Measurements from ENCODE around the gene ETF1. TPM values are rescaled to one million over a fixed set of nuclear protein-coding genes. Genes with fewer than 3 reads are reported as not detected.

ETF1 gene
- total RNA-seq (2014; rRNA removed; shearing (Covaris generic)) = 208 and 227 TPM in 2 replicates

DNA sequence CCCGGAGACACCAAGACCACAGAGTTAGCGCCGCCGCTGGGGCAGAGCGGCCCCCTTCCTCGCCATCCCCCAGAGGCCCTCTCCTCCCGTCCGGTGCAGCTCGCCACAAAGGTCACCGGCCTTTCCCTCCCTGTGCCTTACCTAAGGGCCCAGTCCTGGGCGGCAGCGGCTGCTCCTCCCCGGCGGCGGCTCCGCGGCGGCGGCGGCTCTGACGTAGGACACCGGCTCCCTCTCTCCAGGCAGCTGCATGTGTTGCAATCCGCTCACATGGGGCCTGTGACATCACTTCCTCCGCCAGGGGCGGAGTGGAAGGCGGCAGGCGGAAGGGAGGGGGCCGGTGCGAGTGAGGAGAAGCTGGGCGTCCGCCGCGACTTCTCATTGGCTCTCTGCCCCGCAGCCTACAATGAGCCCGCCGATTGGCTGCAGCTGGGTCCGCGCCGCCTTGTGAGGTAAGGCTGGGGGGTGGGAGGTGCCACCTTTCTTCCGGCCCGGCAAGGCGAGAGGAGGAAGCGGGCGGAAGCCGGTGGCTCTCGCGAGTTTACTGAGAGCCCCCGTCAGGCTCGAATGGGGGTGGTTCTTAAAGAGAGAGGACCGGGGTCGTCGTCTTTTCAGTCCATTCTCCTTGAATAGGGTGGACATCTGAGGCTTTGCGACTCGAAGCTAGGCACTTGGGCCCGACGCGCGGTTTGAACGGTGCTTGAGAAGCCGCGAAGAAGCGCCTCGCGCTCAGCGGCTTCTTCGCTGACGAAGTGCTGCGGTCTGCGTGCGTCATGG is at the start of gene ETF1:
TSS of gene ETF1 (minus strand) at position 281 of the 774 bp plus-strand sequence. CDS start 318 bp downstream, outside the sequence.
- DNase-seq (ENCODE audit: low read depth) = peak; percentile 100

DNA sequence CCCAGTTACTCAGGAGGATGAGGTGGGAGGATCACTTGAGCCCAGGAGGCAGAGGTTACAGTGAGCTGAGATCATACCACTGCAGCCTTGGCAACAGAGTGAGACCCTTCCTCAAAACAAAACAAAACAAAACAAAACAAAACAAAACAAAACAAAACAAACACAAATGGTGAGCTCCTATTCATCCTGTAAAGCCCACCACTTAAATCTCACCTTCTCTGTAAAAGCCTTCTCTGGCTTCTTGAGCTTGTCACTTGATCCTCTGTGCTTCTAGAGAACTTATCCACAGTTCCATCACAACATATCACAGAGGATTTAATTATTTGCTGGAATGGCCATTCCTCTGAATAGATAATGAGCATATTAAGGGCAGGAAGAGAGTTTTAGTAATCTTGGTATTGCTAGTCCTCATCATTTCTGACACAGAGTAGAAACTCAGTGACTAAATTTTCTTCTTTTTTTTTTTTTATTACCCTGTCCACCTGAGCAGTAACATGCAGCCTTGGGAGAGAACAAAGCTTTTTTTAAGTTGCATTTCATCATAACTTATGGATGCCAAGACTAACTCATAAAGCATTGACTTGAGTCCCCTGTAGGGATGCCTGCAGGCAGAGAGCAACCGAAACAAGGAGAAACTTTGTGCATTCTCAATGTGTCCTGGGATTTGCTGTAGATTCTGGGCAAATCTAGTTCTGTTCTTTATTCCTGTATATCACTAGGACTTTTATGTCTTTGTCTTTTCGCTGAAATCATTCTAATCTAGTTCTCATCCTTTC is 45.2 kb upstream of the ETF1 start:
- DNase-seq (ENCODE audit: low read depth) = no peak

DNA sequence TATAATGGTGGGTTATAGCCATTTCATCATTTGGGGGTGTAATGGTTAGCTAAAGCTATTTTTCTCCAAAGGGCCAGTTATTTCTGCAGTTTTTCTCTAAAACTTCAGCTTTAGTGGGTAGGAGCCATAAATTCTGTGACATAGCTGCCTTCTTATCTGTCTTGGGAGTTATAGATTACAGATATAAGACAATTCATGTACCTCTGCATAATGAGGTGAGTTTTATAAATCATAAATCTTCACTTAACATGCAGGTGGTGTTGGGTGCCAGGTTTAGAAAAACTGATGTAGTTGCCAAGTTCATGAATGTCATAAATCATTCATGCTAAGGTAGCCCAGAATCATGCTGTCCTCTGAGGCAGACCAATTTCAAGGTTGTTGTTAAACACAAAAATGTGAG is 42.1 kb upstream of the ETF1 start:
- DNase-seq (ENCODE audit: low read depth) = no peak

DNA sequence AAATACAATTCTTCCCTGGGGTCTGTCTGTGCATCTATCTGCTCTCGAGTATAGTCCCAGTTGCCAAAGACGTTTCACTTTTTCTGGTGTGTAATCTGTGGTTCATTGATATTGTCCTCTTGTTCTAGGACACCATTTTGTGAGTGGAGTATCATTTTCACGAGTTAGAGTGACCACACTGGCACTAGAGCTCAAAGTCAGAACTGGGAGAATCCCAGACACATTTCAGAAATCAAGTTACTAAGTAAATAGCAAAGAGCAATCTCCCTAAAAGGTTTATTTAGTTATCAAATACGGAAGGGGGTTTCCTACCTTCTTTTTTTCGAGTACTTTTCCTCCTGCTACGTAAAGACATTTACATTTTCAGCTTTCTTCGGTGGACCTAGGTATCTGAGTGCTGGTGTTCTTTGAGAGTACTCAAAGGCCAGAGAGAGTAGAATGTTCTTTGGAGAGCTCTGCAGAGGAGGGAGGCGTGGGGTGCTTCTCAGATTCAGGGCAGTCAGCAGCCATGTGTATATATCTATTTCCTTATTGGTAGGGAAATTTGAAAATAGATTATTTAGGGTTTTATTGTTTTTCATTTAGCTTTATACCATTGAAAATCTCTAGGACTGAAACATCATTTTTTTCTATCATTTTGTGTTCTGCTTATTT is 41.1 kb upstream of the ETF1 start:
- DNase-seq (ENCODE audit: low read depth) = no peak

DNA sequence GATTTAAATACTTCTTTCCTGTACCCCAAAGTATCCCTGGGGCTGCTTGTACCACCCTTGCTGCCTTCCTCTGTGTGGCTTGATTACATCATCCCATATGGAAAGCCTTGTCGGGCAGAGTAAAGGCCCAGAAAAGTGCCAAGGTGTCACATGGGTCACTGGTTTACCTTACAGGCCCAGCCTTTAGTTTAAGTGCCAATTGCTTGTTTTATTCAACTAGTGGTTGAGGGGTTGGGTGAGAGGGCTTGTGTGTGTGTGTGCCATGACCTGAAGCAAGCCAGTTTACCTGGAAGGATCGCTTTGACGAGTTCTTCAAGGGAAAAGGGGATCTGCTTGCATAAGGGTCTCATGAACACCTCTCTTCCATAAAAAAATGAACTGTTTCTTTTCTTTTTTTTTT is 39.9 kb upstream of the ETF1 start:
- DNase-seq (ENCODE audit: low read depth) = no peak

DNA sequence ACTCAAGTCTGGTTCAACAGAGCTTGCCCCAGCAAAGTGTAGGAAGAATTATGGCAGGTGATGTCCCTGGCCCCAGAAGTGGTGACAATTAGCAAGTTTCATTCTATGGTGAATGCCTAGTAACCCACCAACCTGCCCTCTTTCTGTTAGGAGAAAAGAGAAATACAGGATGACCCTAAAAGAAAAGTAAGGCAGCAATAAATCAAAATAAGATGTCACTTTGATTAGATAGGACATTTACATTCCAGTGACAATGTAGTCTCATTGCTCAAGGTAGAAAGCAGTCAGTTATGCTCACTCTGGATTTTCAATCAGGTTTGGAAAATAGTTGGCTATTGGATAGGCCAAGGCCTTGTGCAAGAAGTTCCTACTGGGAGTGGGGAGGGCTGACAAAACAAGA is 37.7 kb upstream of the ETF1 start:
- no peak for DNase-seq (ENCODE audit: low read depth)

DNA sequence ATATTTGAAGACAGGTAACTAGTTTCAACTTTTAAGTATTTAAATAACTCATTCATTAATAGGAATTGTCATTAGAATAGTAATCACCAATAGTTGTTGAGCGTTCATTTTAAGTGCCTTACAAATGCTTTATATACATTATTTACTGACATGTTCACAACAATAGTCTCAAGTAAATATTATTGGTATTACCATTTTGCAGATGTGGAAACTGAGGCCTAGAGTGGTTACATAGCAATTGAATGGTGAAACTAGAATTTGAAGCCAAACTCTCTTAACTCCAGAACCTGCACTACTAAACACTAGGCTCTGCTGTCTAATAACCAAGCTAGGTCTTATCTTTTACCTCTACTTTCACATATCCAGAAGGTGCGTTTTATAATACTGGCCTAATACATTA is 37.0 kb upstream of the ETF1 start:
- no peak for DNase-seq (ENCODE audit: low read depth)

DNA sequence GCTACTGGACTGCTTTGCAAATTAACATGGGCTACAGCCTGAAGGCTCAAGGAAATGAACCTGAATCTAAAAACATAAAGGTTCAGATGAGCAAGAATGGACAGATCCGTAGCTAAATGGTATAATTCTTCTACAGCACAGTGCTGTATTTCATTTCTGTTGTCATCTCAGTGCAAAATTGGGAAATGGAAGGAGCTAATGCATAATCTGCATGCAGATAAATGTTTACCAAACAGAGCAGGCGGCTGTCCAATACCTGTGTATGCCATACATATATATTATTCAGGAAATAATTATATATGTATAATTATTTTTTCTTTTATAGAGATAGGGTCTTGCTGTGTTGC is 36.5 kb upstream of the ETF1 start:
- DNase-seq (ENCODE audit: low read depth) = no peak

DNA sequence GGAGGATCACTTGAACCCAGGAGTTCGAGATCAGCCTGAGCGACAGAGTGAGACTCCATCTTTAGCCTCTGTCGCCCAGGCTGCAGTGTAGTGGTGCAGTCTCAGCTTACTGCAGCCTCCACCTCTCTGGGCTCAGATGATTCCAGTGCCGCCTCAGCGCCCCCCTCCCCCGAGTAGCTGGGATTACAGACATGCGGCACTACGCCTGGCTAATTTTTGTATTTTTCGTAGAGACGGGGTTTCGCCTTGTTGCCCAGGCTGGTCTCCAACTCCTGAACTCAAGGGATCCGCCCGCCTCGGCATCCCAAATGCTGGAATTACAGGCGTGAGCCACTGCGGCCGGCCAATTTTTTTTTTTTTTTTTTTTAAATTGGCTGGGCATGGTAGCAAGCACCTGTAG is 34.4 kb upstream of the ETF1 start:
- DNase-seq (ENCODE audit: low read depth) = no peak

DNA sequence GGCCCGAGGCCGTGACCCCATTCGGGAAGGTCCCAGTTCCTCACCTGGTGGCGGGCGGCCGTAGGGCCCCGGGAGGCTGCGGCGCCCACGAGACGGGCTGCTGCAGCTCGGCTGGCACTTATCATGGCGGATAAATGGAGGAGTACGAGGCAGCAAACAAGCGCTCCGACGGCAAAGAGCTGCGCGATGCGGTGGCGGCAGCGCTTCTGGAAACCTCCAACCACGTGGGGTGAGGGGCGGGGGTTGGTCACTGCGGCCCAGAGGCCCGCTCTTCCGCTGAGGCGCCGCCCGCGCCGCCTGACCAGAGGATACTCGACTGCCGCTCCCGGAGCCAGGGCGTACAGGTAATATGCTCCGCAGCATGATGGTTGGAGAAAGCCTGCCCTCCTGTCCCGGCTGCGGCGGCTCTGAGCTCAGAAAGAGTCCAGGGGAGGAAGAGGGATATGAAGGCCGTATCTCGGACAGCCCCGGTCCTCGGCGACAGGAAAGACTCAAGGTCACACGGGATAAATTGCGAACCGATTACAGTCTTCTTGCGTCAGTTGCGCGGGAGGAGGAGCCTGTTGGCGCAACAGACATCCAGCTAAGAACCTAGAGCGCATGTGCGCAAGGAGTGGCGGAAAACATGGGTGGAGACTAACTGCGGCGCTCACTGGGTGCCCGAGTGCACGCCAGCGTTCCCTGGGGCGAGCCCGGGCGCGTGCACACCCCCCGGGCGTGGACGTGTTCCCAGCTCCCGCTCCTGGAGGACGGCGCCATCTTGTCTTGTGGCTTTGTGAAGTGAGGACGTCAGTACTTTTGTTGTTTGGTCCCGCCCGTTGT is 32.4 kb upstream of the ETF1 start, which contains the start of gene HSPA9:
TSS of gene HSPA9 (minus strand) at position 208 of the 822 bp plus-strand sequence. CDS start at position 125, 83 bp downstream.
- DNase-seq (ENCODE audit: low read depth) = peak; percentile 100

DNA sequence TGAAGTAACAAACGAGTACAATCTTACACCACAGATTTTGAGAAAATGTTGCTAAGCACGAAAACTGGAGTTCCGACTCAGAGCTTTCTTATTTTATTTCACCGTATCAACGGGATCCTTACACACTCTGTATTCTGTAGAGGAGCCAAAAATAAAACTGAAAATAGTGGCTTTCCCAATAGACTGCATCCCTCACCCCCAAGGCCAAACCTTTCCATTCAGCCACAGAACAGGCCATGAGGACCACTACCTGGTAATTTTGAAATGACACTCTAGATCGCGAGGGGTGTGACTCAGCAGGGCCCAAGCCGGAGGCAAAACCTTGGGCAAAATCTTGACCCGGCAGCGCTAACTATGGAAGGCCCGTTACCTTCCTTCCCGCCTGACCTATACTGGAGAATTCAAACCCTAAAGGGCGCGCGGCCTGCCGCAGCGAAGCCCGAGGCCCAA is 31.7 kb upstream of the ETF1 start:
- peak; percentile 49 for DNase-seq (ENCODE audit: low read depth)

DNA sequence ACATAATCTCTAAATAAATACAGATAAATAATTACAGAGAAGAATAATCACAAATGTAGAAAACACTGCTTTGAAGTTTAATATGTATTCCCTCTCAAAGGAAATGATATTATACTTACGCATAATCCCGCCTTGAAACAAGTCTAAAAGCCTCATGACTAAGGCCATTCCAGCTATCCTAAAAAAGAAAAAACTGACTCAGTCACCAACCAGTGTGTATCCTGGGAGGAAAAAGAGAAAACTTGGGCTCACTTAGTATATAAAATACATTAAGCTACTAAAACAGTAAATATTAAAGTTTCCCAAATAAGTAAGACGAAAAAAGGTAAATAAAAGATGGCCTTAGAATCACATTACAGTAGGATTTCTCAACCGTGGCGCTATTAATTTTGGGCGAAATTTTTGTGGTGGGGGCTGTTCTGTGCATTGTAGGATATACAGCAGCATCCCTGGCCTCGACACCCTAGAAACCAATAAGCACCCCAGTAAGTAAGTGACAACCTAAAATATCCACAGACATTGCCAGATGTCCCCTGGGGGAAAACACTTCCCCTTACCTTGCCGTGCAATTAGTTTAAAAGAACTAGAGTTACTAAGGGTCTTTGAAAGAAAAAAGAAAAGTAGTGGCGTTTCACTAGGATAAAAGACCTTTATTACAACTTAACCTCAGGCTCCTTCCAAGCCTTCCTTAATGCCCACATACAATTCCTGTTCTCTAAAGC is 31.1 kb upstream of the ETF1 start:
- no peak for DNase-seq (ENCODE audit: low read depth)

DNA sequence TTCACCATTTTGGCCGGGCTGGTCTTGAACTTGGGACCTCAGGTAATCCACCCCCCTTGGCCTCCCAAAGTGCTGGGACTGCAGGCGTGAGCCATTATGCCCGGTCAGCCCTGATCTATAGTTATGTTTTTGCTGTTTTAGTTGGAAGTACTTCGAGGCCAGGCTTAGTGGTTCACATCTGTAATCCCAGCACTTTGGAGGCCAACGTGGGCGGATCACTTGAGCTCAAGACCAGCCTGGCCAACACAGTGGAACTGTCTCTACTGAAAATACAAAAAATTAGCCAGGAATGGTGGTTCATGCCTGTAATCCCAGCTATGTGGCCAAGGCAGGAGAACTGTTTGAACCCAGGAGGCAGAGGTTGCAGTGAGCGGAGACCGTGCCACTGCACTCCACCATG is 30.2 kb upstream of the ETF1 start:
- no peak for DNase-seq (ENCODE audit: low read depth)

DNA sequence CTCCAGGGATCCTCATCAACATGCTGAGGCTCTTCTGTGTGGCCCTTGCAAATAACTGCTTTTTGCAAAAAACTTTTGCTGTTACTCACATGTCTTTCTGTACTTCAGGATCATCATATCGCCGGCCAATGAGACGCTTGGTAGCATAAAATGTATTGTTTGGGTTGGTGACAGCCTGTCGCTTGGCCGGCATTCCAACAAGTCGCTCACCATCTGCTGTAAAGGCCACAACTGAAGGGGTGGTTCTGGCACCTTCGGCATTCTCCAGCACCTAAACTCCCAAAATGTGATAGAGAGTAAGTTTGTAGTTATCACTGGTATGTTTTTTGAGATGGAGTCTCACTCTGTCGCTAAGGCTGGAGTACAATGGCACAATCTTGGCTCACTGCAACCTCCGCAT is 27.8 kb upstream of the ETF1 start:
- no peak for DNase-seq (ENCODE audit: low read depth)

DNA sequence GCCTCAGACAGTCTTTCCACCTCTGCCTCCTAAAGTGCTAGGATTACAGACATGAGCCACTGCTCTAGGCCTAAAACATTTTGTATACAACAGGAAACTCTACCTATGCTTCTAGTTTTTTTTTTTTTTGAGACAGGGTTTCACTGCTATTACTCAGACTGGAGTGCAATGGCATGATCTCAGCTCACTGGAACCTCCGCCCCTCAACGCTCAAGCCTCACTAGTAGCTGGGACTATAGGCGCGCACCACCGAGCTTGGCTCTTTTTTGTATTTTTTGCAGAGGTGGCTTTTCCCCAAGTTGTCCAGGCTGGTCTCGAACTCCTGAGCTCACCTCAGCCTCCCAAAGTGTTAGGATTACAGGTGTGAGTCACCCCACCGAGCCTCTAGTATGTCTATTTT is 26.7 kb upstream of the ETF1 start:
- no peak for DNase-seq (ENCODE audit: low read depth)

DNA sequence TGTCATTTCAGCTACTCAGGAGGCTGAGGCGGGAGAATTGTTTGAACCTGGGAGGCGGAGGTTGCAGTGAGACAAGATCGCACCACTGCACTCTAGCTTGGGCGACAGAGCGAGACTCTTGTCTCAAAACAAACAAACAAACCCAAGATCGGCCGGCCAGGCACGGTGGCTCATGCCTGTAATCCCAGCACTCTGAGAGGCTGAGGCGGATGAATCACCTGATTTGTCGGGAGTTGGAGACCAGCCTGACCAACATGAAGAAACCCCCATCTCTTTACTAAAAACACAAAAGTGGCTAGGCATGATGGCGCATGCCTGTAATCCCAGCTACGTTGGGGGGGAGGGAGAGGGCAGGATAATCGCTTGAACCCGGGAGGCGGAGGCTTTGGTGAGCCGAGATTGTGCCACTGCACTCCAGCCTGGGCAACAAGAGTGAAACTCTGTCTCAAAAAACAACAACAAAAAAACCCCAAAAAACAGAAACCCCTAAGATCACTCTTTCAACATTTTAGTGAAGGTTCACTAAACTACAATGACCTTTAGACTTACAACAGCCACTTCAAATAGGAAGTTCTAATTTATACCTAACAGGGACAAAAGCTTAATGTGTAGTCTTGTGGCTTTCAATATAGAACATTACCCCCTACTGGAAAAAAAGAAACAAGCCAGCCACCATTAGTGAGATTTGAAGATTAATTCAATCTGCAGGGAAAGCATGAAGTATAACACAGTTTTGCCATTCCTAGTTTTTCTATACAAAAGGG is 25.2 kb upstream of the ETF1 start:
- peak; percentile 41 for DNase-seq (ENCODE audit: low read depth)

DNA sequence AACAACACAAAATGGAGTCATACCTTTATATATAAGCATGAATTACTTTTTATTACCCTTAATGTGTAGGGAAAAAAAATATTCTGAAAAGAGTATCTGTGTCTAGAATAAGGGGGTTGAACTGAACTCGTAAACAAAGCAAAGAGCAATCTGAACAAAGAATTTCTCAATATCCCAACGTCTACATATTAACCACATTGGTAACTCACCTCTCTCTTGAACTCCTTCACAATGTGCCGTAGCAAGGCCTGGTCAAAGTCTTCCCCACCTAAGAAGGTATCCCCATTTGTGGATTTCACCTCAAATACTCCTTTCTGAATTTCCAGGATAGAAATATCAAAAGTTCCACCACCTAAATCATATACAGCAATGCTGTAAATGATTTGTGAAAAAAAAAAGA is 23.8 kb upstream of the ETF1 start:
- DNase-seq (ENCODE audit: low read depth) = no peak

DNA sequence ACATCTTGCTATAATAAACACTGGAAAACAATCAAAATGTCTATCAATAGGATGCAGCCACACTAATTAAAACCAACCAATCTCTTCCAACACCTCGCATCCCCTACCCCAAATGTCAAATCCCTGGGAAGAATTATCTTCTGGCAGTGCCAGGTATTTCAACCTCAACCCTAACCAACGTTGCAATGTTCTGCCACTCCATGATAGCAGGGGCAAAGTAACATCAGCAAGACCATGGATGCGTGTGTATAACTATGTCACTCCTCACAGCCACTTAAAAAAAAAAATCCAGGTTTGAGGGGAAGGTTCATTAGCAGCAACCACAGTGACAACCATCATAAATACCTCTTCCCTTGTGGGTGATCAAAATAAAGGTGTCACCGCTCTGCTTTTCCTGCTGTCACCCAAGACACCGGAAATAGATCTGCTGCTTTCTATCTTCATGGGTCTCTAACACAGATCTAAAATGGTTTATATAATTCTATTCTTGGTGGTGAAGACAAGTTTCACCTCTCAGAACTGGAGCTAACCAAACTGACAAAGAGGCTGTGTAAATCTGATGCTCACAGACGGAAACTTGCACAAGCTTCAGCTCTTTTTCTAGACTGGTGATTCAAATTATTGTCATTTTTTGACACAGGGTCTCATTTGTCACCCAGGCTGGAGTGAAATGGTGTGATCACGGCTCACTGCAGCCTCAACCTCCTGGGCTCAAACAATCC is 22.2 kb upstream of the ETF1 start:
- no peak for DNase-seq (ENCODE audit: low read depth)

DNA sequence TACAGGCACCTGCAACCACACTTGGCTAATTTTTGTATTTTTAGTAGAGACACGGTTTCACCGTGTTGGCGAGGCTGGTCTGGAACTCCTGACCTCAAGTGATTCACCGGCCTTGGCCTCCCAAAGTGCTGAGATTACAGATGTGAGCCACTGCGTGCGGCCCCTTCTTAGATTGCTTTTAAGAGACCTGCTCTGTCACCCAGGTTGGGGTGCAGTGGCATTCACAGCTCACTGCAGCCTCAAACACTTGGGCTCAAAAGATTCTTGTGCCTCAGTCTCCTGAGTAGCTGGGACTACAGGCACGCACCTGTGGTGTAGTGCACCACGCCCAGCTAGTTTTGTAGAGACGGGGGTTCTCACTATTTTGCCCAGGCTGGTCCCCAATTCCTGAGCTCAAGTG is 21.2 kb upstream of the ETF1 start:
- DNase-seq (ENCODE audit: low read depth) = no peak

All from Daoy (cell line).